Stimulated activated CD4-positive, alpha-beta T cell treated with anti-CD3 and anti-CD28 coated beads, Interleukin-15, amount 100 ng/mL, for 1 hour (primary cell): ENCODE data around the gene RECQL.
"Not testable (repeated sequence)": the region's sequence is repeated elsewhere in the genome, so short reads cannot be mapped to it uniquely, and the experiment has no call there.

Source experiments
- DNase-seq, 2 donors: peaks; one replicate each; pipeline ENCODE4 v3.0.0-alpha.2; 2020; ENCODE audit warnings: low read depth in 1 of 2, low spot score in 1 of 2

RECQL gene

DNA sequence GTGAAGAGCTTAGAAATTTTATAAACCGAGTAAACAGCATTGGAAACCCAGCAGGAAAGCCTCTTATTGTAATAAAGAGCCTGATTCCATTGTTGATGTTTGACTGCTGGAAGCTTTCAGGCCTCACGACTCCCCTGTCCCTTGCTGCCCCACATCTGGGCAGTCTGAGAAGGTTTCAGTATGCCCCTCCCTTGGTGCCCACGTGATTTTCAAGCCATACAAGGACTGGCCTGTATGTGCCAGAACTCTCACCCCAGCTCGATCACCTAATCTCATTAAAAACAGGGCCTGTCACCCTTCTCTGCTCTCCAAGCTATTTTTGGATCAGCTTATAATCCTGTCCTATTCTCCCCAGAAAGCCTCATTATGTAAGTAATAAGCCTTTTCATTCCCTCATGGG is 71.4 kb downstream of the RECQL start:
- DNase-seq, result no peak

DNA sequence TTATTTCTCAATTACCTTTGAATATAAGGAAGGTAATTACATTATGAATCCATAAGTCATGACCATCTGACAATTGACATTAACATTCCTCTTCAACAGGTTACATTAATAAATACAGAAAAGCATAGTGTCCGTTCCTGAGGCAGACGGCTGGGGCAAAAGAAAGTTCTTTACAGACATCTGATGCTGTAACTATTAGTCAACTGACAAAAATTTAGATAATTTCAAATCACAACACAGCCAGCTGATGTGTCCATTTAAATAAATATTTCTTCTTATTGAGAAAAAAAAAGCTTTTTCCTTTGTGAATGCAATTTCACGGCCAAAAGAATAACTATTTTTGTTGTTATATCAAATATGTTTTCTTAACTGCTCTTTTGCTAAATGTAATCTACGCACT is 73.2 kb downstream of the RECQL start:
- no peak for DNase-seq

DNA sequence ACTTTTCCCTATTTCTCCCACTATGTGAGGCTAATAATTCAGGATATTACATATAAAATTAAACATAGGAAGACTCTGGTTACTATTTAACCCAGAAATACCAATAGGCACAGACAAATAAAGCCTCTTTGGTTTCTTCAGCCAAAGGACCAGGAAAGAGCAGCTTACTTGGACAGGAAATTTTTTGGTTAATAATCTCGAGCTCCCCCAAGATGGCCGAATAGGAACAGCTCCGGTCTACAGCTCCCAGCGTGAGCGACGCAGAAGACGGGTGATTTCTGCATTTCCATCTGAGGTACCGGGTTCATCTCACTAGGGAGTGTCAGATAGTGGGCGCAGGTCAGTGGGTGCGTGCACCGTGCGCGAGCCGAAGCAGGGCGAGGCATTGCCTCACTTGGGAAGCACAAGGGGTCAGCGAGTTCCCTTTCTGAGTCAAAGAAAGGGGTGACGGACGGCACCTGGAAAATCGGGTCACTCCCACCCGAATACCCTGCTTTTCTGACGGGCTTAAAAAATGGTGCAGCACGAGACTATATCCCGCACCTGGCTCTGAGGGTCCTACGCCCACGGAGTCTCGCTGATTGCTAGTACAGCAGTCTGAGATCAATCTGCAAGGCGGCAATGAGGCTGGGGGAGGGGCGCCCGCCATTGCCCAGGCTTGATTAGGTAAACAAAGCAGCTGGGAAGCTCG is 82.3 kb downstream of the RECQL start:
- not testable (repeated sequence) for DNase-seq
